Spinal cord (tissue), 10 donors: ENCODE results near the gene SNRNP200. TPM values are rescaled to one million over a fixed set of nuclear protein-coding genes. Genes with fewer than 3 reads are reported as not detected.
"Not testable (repeated sequence)": the region's sequence is repeated elsewhere in the genome, so short reads cannot be mapped to it uniquely, and the experiment has no call there.

ENCODE experiments used
- DNase-seq, 6 donors: peaks; one replicate each; pipeline versions ENCODE4 v3.0.0 to v3.0.0-alpha.2; 2013 to 2015; ENCODE audit warnings: low spot score in 6 of 6, low read depth in 4 of 6
- H3K27ac ChIP-seq: one replicate; pipeline ENCODE4 v1.5.1; 2013; ENCODE audit warnings: low read depth, low read length, control low read depth
- H3K27me3 ChIP-seq: one replicate; pipeline ENCODE4 v1.6.1; 2013; ENCODE audit warnings: low read length; ENCODE audit not compliant: control insufficient read depth, insufficient read depth
- H3K36me3 ChIP-seq: one replicate; pipeline ENCODE4 v1.6.1; 2013; ENCODE audit warnings: low read length; ENCODE audit not compliant: control insufficient read depth, insufficient read depth
- H3K4me1 ChIP-seq: one replicate; pipeline ENCODE4 v1.6.1; 2013; ENCODE audit warnings: low read length; ENCODE audit not compliant: control insufficient read depth, insufficient read depth
- H3K4me3 ChIP-seq: one replicate; pipeline ENCODE4 v1.5.1; 2013; ENCODE audit warnings: low read depth, low read length, control low read depth
- H3K9me3 ChIP-seq: one replicate; pipeline ENCODE4 v1.6.1; 2013; ENCODE audit warnings: low read length; ENCODE audit not compliant: control insufficient read depth, insufficient read depth
- WGBS: methylation state at CpG from one replicate; pipeline ENCODE4 v1.1.5; 2013; ENCODE audit warnings: missing lambda C conversion rate; ENCODE audit not compliant: insufficient coverage; 5-methylcytosine and 5-hydroxymethylcytosine counted together
- polyA plus RNA-seq, 2 donors: library from polyadenylated mRNA; unstranded; fragments of 120-200 nt; gene quantifications; one replicate each; pipeline ENCODE4 v1.2.1, GENCODE V29; 2013; ENCODE audit not compliant: insufficient read length in 2 of 2
- total RNA-seq, 2 donors: library from RNA; depleted of rRNA in 1 of 2; stranded (reverse); fragments of 120-200 nt in 1 of 2; fragments of >200 nt in 1 of 2; gene quantifications; one replicate each; pipeline versions ENCODE4 v1.2.3 to v1.2.4, GENCODE V29; 2013 to 2014
- donor health status: healthy.

The SNRNP200 gene
- total and polyA plus RNA-seq, 4 donors: 63.5 to 166 (median 113) TPM

DNA sequence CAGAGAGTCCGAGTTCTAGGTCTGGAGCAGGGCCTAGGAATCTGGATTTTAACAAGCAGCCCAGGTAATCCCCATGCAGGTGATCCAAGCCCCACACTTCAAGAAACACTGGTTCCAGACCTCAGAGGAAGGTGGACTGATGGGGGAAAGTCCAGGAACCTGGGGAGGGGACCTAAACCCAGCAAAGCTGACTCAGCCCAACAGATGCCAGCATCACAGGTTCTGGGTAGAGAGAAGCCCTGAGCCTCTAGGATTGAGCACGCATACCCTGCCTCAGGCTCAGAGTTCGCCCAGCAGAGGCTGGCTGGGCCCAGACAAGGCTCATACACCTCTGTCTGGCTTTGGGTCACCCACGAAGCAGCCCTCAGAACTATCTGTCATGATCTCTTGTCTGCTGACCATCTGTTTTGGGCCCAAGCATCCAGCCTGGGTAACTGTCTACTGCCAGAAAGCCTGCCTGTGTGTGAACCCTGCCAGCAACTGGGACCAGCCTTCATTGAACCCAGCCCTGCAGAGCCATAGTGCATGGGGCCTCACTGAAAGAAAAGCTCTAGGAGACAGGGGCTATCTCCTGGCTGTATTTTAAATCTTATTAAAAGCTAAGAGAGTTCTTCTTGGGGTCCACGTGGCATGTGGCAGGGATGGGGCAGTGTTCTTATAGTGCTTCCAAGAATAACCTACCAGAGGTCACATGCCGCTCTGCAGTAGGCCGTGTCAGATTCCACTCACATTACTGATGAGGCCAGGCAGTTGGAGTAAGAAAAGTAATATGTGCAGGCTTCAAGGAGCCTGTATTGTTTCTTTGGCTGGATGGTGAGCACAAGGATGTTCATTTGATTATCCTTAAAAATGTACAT is 47.0 kb downstream of the SNRNP200 start:
- WGBS: 89% methylated on average over 4 of the region's 7 CpGs
- Histone ChIP-seq H3K4me1 (peaks cover 13% of the 10 kb centered on the region), H3K27ac (peak overlapping the region; percentile 37), H3K4me3 (no peak overlapping the region), H3K27me3 (no peaks in the 10 kb centered on the region), H3K36me3 (peaks cover 60% of the 10 kb centered on the region), H3K9me3 (no peaks in the 10 kb centered on the region)
- peak in 1 of 6 donors; percentile 28 for DNase-seq

DNA sequence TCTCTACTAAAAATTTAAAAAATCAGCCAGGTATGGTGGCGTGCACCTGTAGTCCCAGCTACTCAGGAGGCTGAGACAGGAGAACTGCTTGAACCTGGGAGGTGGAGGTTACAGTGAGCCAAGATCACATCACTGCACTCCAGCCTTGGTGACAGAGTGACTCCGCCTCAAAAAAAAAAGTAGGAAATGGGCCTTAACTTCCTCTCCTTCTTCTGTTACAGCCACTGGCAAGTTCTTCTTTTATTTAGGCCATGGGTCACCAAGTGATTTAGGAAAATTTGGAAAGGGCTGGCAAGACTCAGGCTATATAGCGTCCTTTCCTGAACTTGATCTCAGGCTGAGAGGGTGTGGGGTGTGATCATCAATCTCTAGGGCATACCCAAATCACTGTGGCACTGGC is 47.6 kb downstream of the SNRNP200 start:
- 91% methylated on average over 2 of the region's 3 CpGs for WGBS
- not testable (repeated sequence) for DNase-seq, H3K27ac ChIP-seq, H3K4me3 ChIP-seq, H3K9me3 ChIP-seq, H3K27me3 ChIP-seq
- peaks cover 60% of the 10 kb centered on the region for H3K36me3 ChIP-seq
- H3K4me1 ChIP-seq: peaks cover 13% of the 10 kb centered on the region

DNA sequence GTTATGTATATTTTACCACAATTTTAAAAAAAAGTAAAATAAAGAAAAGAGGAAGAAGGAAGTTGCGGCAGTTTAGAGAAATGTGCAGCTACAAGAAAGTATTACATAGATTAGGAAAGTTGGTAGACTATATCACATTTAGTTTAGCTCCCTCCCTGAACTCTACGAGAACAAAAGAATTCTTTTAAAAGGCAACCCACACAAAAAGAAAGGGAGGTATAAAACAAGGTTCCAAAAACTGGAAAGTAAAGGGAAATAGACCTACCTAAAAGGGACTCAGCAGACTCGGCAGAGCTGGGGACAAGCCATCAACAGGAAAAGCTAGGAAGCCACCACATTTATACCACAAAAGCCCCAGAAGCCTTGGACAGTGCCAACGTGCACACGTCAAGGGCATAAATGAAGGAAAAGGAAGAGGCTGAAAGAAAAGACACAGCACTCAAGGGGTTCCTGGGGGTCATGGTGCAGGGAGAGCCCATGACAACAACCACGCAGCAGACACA is 48.7 kb downstream of the SNRNP200 start:
- no peak overlapping the region for H3K4me3 ChIP-seq
- no peaks in the 10 kb centered on the region for H3K9me3 ChIP-seq
- 73% methylated on average over 3 of the region's 6 CpGs for WGBS
- DNase-seq: no peak
- peaks cover 16% of the 10 kb centered on the region for H3K4me1 ChIP-seq
- peaks cover 64% of the 10 kb centered on the region for H3K36me3 ChIP-seq
- H3K27me3 ChIP-seq: no peaks in the 10 kb centered on the region
- H3K27ac ChIP-seq: no peak overlapping the region

DNA sequence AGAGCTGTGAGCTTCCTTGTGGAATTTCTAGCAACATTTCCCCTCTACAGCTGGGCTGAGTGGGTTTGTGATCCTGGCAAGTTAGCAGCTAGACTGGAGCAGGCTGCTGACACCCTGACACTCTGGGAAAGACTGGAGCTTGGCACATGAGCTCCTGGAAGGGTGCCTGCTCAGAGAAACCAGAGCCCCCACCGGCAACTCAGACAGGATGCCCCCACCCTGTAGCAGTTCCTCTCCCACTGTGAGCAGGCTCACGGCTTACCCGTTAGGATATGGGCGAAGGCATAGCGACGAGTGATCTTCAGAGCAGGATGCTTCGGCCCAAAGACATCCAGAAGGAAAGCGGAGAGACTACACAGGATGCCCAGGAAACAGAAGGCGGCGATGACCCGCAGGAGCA is 50.8 kb downstream of the SNRNP200 start:
- H3K27ac ChIP-seq: no peak overlapping the region
- no peaks in the 10 kb centered on the region for H3K27me3 ChIP-seq
- H3K4me1 ChIP-seq: peaks cover 8% of the 10 kb centered on the region
- H3K9me3 ChIP-seq: no peaks in the 10 kb centered on the region
- WGBS: 92% methylated on average over 11 of the region's 11 CpGs
- H3K4me3 ChIP-seq: no peak overlapping the region
- peak in 1 of 6 donors; percentile 43 for DNase-seq
- peaks cover 64% of the 10 kb centered on the region for H3K36me3 ChIP-seq

DNA sequence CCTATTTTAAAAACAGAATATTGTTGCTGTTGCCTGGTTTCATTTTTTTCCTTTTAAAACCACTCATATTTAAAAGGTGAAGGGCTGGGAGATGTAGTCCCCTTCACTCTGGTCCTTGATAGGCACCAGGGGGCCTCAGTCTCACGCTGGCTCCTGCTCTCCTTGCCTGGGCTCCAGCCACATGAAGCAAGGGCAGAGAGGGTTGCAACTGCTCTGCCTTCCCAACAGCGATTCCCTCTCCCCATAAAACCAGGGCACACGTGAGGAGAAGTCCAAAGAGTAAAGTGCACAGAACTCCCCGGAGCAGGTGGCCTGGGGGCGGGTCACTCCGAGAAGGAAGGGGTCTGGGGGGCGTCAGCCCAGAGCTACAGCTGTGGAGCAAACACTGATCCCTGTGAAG is 52.3 kb downstream of the SNRNP200 start:
- Histone ChIP-seq H3K27ac (no peak overlapping the region), H3K4me1 (peaks cover 5% of the 10 kb centered on the region)

DNA sequence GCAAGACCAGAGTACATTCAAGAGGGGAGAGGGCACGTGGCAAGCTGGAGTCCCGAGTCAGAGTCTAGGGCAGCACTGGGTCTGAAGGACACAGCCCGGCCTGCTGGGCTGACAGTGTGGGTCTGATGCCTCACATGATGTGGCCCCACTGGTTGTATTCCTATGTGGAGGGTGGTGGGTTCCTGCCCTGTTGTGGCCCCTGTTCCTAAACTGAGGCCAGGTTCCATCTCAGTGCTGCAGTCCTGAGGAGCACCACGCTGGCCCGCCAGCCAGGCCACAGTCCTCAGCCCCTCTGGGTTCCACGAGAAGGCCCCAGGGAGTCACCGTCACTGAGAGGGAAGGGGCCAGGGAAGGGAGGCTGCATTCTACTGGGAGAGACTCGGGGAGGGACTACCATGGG is 52.8 kb downstream of the SNRNP200 start:
- no peaks in the 10 kb centered on the region for H3K9me3 ChIP-seq
- no peak overlapping the region for H3K27ac ChIP-seq
- WGBS: 96% methylated on average over 7 of the region's 8 CpGs
- peaks cover 5% of the 10 kb centered on the region for H3K4me1 ChIP-seq
- no peak overlapping the region for H3K4me3 ChIP-seq
- H3K27me3 ChIP-seq: no peaks in the 10 kb centered on the region
- peaks cover 58% of the 10 kb centered on the region for H3K36me3 ChIP-seq
- no peak for DNase-seq

More for the DNA sequence above, 52.3 kb downstream of the SNRNP200 start:
- Histone ChIP-seq H3K36me3 (peaks cover 59% of the 10 kb centered on the region), H3K9me3 (no peaks in the 10 kb centered on the region), H3K27me3 (no peaks in the 10 kb centered on the region), H3K4me3 (no peak overlapping the region)
- WGBS: 80% methylated on average over 7 of the region's 7 CpGs
- no peak for DNase-seq

DNA sequence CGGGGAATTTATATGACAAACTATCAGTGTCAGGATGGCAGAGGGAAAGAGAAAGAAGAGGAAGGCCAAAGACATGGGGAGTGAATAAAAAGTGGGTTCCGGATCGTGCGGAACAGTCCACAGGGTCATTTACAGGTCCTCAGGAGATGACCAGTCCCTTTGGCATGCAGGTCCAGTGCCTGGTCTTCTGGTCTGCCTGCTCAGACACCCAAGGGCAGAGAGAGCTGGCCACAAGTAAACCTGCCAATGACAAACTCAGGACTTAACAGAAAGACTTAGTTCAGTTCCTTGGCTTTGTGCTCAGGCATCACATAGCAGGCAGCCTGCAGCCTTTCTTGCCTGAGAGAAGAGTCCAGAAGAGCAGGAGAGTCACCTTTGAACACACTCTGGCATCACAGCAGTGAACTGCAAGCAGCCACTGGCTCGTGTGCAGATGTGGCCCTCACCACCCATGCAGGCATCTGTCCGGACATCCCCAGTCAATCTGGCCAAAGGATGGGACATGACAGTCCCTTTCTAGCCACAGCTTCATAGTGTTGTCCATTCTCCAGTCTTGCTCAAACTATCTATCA is 53.5 kb downstream of the SNRNP200 start:
- no peak overlapping the region for H3K27ac ChIP-seq
- H3K9me3 ChIP-seq: no peaks in the 10 kb centered on the region
- peaks cover 51% of the 10 kb centered on the region for H3K36me3 ChIP-seq
- peak in 2 of 6 donors; percentile 36 to 55 for DNase-seq
- no peak overlapping the region for H3K4me3 ChIP-seq
- peaks cover 5% of the 10 kb centered on the region for H3K4me1 ChIP-seq
- H3K27me3 ChIP-seq: no peaks in the 10 kb centered on the region
- WGBS: 73% methylated on average over 5 of the region's 6 CpGs

DNA sequence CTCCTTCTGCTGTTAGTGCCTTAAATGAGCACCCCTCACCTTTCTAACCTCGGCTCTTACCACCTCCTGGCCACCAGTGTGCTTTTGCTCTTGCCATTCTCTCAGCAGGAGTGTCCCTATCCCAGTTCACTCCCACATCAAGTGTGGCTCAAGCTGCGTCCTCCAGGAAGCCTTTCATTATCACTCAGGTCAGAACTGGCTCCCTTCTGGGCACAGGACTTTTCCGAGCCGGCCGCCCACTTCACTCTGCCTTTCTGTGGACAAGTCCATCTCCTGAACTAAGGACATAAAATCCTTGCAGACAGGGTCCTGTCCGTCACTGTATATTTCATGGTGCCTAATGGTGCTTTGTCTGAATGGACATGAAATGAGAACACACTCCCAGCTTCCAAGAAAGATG is 55.2 kb downstream of the SNRNP200 start:
- peaks cover 43% of the 10 kb centered on the region for H3K36me3 ChIP-seq

DNA sequence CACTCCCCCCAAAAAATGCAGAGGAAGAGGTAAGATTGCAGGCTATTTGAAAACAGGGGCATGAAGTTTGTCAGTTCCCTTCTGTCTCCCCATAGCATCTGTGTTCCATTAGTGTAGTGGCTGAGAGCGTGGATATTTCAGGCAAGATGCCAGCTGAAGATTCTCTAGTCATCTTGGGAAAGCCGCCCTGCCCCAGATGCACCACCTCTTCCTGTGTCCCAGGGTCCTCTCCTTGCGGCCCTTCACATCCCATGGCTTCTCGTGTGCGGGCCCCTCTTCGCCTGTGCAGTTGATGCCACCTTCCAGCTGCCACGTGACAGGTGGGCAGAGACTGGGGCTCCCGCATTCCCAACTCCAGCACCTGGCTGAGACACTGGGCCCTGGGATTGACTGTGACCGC is 55.7 kb downstream of the SNRNP200 start:
- Histone ChIP-seq H3K9me3 (no peaks in the 10 kb centered on the region), H3K36me3 (peaks cover 40% of the 10 kb centered on the region), H3K27ac (no peak overlapping the region), H3K27me3 (no peaks in the 10 kb centered on the region), H3K4me3 (no peak overlapping the region), H3K4me1 (peaks cover 5% of the 10 kb centered on the region)
- WGBS: 83% methylated on average over 9 of the region's 9 CpGs
- peak in 1 of 6 donors; percentile 57 for DNase-seq

More for the DNA sequence above, 55.2 kb downstream of the SNRNP200 start:
- WGBS: 85% methylated on average over 3 of the region's 6 CpGs
- H3K27me3 ChIP-seq: no peaks in the 10 kb centered on the region
- no peak overlapping the region for H3K4me3 ChIP-seq
- H3K9me3 ChIP-seq: no peaks in the 10 kb centered on the region
- DNase-seq: no peak
- H3K27ac ChIP-seq: no peak overlapping the region
- peaks cover 5% of the 10 kb centered on the region for H3K4me1 ChIP-seq
